OCI-LY7 (cell line): ENCODE data around the gene FAM181A. TPM values are rescaled to one million over a fixed set of nuclear protein-coding genes. Genes with fewer than 3 reads are reported as not detected.

Experiments
- BruUV-seq: library from RNA; stranded (reverse); fragments of 400-500 nt; replicated peaks from 2 replicates; lab custom pipeline; 2021; lab: Mats Ljungman, UMichigan
- CTCF ChIA-PET: fragments of 300-600 bp; sonication (Branson Sonifier 250); formaldehyde crosslinking; loops from one replicate; lab custom pipeline; 2022; ENCODE audit warnings: antibody characterized with exemption; ENCODE audit not compliant: unreplicated experiment; lab: Charles Lee
- POLR2A ChIA-PET: fragments of 300-600 bp; sonication (Branson Sonifier 250); formaldehyde crosslinking; loops from one replicate; lab custom pipeline; 2022; ENCODE audit warnings: antibody characterized with exemption; lab: Charles Lee
- DNase-seq: peaks from one replicate; pipeline ENCODE4 v3.0.0-alpha.2; 2015; ENCODE audit warnings: low spot score
- H2AFZ ChIP-seq: fragments of 200-600 bp; sonication (generic), shearing (Covaris generic); 2 replicates; pipeline ENCODE4 v1.6.1; 2014; ENCODE audit warnings: mild to moderate bottlenecking, antibody characterized with exemption, low read length, moderate library complexity
- H3K27ac ChIP-seq: fragments of 200-600 bp; sonication (generic); 2 replicates; pipeline ENCODE4 v1.5.1; 2014; ENCODE audit warnings: mixed run types, low read depth, mild to moderate bottlenecking, moderate library complexity, low read length, inconsistent platforms; ENCODE audit not compliant: poor library complexity, severe bottlenecking
- H3K36me3 ChIP-seq: fragments of 200-600 bp; sonication (generic); 2 replicates; pipeline ENCODE4 v1.6.1; 2014; ENCODE audit warnings: mild to moderate bottlenecking, antibody characterized with exemption, low read length, moderate library complexity, mixed read lengths; ENCODE audit not compliant: insufficient read depth
- H3K4me1 ChIP-seq: fragments of 200-600 bp; sonication (generic); 2 replicates; pipeline ENCODE4 v1.5.1; 2014; ENCODE audit warnings: mild to moderate bottlenecking, low read length; ENCODE audit not compliant: insufficient read depth, poor library complexity, severe bottlenecking
- H3K4me2 ChIP-seq: fragments of 200-600 bp; sonication (generic); 2 replicates; pipeline ENCODE4 v1.6.1; 2014; ENCODE audit warnings: mild to moderate bottlenecking, low read length
- H3K4me3 ChIP-seq: fragments of 200-600 bp; sonication (generic); 2 replicates; pipeline ENCODE4 v1.5.1; 2014; ENCODE audit warnings: mild to moderate bottlenecking, low read depth, low read length; ENCODE audit not compliant: poor library complexity, severe bottlenecking
- H3K79me2 ChIP-seq: fragments of 200-600 bp; sonication (generic); 2 replicates; pipeline ENCODE4 v1.6.1; 2016; ENCODE audit warnings: low read depth, mild to moderate bottlenecking, low read length, moderate library complexity, mixed read lengths; ENCODE audit not compliant: insufficient read depth
- H3K9me2 ChIP-seq: fragments of 200-600 bp; sonication (generic); 2 replicates; pipeline ENCODE4 v1.6.1; 2016; ENCODE audit warnings: mild to moderate bottlenecking, low read length, mixed read lengths; ENCODE audit not compliant: insufficient read depth
- H3K9me3 ChIP-seq: fragments of 200-600 bp; sonication (generic); 2 replicates; pipeline ENCODE4 v1.6.1; 2014; ENCODE audit warnings: mild to moderate bottlenecking, mixed run types, low read length, mixed read lengths
- H4K20me1 ChIP-seq: fragments of 200-600 bp; sonication (generic); 2 replicates; pipeline ENCODE4 v1.6.1; 2014; ENCODE audit warnings: mild to moderate bottlenecking, antibody characterized with exemption, low read length, moderate library complexity, mixed read lengths; ENCODE audit not compliant: insufficient read depth
- EZH2phosphoT487 ChIP-seq: fragments of 200-600 bp; sonication (generic); IDR thresholded peaks from 2 replicates; pipeline ENCODE4 v1.6.1; 2018; ENCODE audit warnings: low read depth, borderline replicate concordance, mild to moderate bottlenecking, mixed run types, antibody characterized with exemption, low read length, moderate library complexity, mixed read lengths
- intact Hi-C: fragments of 100-400 bp; cut with micrococcal nuclease; formaldehyde crosslinking; loops from one replicate; pipeline ENCODE4 v1.10.0; 2022; ENCODE audit not compliant: unreplicated experiment
- microRNA-seq: library from miRNA; unstranded; fragments of <30 nt; microRNA quantifications from one replicate; pipeline ENCODE4 v1.2.0, GENCODE V29; 2022; ENCODE audit warnings: borderline replicate concordance
- small RNA-seq: library from RNA; depleted of rRNA; stranded (forward); fragments of <200 nt; gene quantifications from one replicate; pipeline ENCODE3, GENCODE V24; 2014
- total RNA-seq, 2 experiments: library from RNA; depleted of rRNA in 1 of 2; stranded (reverse); fragments of >200 nt in 1 of 2; shearing (Covaris generic) in 1 of 2; gene quantifications; 2 replicates each; pipeline ENCODE4 v1.2.3, GENCODE V29; 2014 to 2022
- TF ChIP-seq, protein P1 (sequence below): fragments of 200-600 bp; sonication (generic); conservative IDR thresholded peaks from 2 replicates; pipeline ENCODE4 v1.5.1; 2014; ENCODE audit warnings: mild to moderate bottlenecking, antibody characterized with exemption, low read length, moderate library complexity, mixed read lengths

FAM181A gene
- total RNA-seq, 2 experiments from 2014 or later, result not detected

GRCh38 chr14:93977790-93978581 is 50.8 kb downstream of the FAM181A start:
- H4K20me1 ChIP-seq, result no peaks in the 10 kb centered on the region
- peak overlapping the region; percentile 84 for H3K4me2 ChIP-seq
- intact Hi-C loops, result no loop called here
- no peaks in the 10 kb centered on the region for H3K79me2 ChIP-seq
- H2AFZ ChIP-seq, result peak overlapping the region; percentile 76; the same call in 1 of the 2 replicates
- DNase-seq, result peak; percentile 86
- POLR2A ChIA-PET, result interaction anchor here (0.5 to 9.4 kb wide), 9 partner anchors 10 to 26 kb away, joined by 3 to 70 read pairs (median 4); no protein-coding TSS in a partner anchor
- H3K27ac ChIP-seq, result peak overlapping the region; percentile 81
- H3K36me3 ChIP-seq, result no peaks in the 10 kb centered on the region; the same call in 1 of the 2 replicates
- CTCF ChIA-PET, result interaction anchor here (0.6 to 1.3 kb wide), 4 partner anchors 20 to 25 kb away, joined by 3 to 4 read pairs (median 3); no protein-coding TSS in a partner anchor
- no peaks in the 10 kb centered on the region for H3K9me3 ChIP-seq
- peaks cover 69% of the 10 kb centered on the region for H3K4me1 ChIP-seq
- BruUV-seq, result no TSS peak
- no peak for TF ChIP-seq EZH2phosphoT487
- TF ChIP-seq, protein P1, sequence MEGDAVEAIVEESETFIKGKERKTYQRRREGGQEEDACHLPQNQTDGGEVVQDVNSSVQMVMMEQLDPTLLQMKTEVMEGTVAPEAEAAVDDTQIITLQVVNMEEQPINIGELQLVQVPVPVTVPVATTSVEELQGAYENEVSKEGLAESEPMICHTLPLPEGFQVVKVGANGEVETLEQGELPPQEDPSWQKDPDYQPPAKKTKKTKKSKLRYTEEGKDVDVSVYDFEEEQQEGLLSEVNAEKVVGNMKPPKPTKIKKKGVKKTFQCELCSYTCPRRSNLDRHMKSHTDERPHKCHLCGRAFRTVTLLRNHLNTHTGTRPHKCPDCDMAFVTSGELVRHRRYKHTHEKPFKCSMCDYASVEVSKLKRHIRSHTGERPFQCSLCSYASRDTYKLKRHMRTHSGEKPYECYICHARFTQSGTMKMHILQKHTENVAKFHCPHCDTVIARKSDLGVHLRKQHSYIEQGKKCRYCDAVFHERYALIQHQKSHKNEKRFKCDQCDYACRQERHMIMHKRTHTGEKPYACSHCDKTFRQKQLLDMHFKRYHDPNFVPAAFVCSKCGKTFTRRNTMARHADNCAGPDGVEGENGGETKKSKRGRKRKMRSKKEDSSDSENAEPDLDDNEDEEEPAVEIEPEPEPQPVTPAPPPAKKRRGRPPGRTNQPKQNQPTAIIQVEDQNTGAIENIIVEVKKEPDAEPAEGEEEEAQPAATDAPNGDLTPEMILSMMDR, result no peak
- H3K4me3 ChIP-seq, result peak overlapping the region; percentile 59
- no peaks in the 10 kb centered on the region for H3K9me2 ChIP-seq

DNA sequence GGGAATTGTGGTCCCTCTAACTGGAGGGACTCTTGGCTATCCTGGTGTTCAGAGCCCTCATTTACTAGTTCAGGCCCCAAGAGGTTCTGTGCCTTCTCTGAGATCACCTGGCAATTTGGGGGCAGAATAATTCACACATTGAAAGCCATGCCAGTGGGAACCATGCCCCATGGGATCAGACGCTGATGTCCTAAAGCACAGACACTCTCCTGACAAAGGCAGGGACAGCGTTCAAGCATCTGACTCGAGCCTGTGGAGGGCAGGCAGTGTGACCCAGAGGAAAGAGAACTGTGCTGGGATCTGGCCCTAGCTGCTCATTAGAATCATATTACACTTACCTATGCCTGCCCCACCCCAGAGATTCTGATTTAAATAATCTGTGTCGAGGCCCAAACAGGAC is 51.6 kb downstream of the FAM181A start:
- peak overlapping the region; percentile 81 for H3K27ac ChIP-seq
- no peaks in the 10 kb centered on the region; the same call in 1 of the 2 replicates for H3K36me3 ChIP-seq
- intact Hi-C loops, result no loop called here
- POLR2A ChIA-PET, result interaction anchor here (1.0 to 9.4 kb wide), 8 partner anchors 10 to 27 kb away, joined by 3 to 70 read pairs (median 4); no protein-coding TSS in a partner anchor
- peak overlapping the region; percentile 76; the same call in 1 of the 2 replicates for H2AFZ ChIP-seq
- no peak for DNase-seq
- TF ChIP-seq, protein P1, result no peak
- no peak for TF ChIP-seq EZH2phosphoT487
- no peaks in the 10 kb centered on the region for H3K9me2 ChIP-seq
- H3K79me2 ChIP-seq, result no peaks in the 10 kb centered on the region
- H3K4me1 ChIP-seq, result peaks cover 62% of the 10 kb centered on the region
- no peaks in the 10 kb centered on the region for H4K20me1 ChIP-seq
- BruUV-seq, result no TSS peak
- no peaks in the 10 kb centered on the region for H3K9me3 ChIP-seq
- CTCF ChIA-PET, result interaction anchor here (0.9 to 1.3 kb wide), 3 partner anchors 19 to 25 kb away, joined by 3 to 4 read pairs (median 3); no protein-coding TSS in a partner anchor
- H3K4me2 ChIP-seq, result peak overlapping the region; percentile 84
- peak overlapping the region; percentile 59 for H3K4me3 ChIP-seq

Small RNA genes within 50 kb of the gene (microRNA-seq; reads per million reads assigned to microRNA genes)
- not detected for gene MIR4506

Small RNA genes within 50 kb of the gene (small RNA-seq; reads per million reads assigned to genes)
- not detected for gene MIR4506

Other genes with a start within 250 kb of the FAM181A start
- gene PRIMA1, start 138.9 kb upstream of the FAM181A start, total RNA-seq (2014; rRNA removed; shearing (Covaris generic)), result not detected in 2 replicates
- gene PRIMA1, start 138.9 kb upstream of the FAM181A start, total RNA-seq (2022), result not detected in 2 replicates
- 15.0 and 21.7 TPM in 2 replicates for gene ASB2, start 49.2 kb downstream of the FAM181A start, total RNA-seq (2014; rRNA removed; shearing (Covaris generic))
- gene ASB2, start 49.2 kb downstream of the FAM181A start, total RNA-seq (2022), result 16.1 and 23.6 TPM in 2 replicates
- not detected in 2 replicates for gene CCDC197, start 70.0 kb downstream of the FAM181A start, total RNA-seq (2014; rRNA removed; shearing (Covaris generic))
- gene CCDC197, start 70.0 kb downstream of the FAM181A start, total RNA-seq (2022), result not detected in 2 replicates
- 0.28 and 0.44 TPM in 2 replicates for gene OTUB2, start 99.0 kb downstream of the FAM181A start, total RNA-seq (2014; rRNA removed; shearing (Covaris generic))
- 0.48 and 0.84 TPM in 2 replicates for gene OTUB2, start 99.0 kb downstream of the FAM181A start, total RNA-seq (2022)
- 81.5 and 91.5 TPM in 2 replicates for gene DDX24, start 153.9 kb downstream of the FAM181A start, total RNA-seq (2014; rRNA removed; shearing (Covaris generic))
- 143 and 172 TPM in 2 replicates for gene DDX24, start 153.9 kb downstream of the FAM181A start, total RNA-seq (2022)
- gene IFI27L1, start 154.0 kb downstream of the FAM181A start, total RNA-seq (2014; rRNA removed; shearing (Covaris generic)), result 40.0 and 49.0 TPM in 2 replicates
- 61.5 and 63.4 TPM in 2 replicates for gene IFI27L1, start 154.0 kb downstream of the FAM181A start, total RNA-seq (2022)
- gene IFI27, start 183.4 kb downstream of the FAM181A start, total RNA-seq (2014; rRNA removed; shearing (Covaris generic)), result 0.63 and 0.90 TPM in 2 replicates
- 1.3 and 1.5 TPM in 2 replicates for gene IFI27, start 183.4 kb downstream of the FAM181A start, total RNA-seq (2022)
- gene IFI27L2, start 202.3 kb downstream of the FAM181A start, total RNA-seq (2014; rRNA removed; shearing (Covaris generic)), result 94.2 and 102 TPM in 2 replicates
- gene IFI27L2, start 202.3 kb downstream of the FAM181A start, total RNA-seq (2022), result 52.6 and 55.1 TPM in 2 replicates
- 0.54 and 1.7 TPM in 2 replicates for gene PPP4R4, start 247.0 kb downstream of the FAM181A start, total RNA-seq (2014; rRNA removed; shearing (Covaris generic))
- 0.93 and 1.00 TPM in 2 replicates for gene PPP4R4, start 247.0 kb downstream of the FAM181A start, total RNA-seq (2022)